ENCODE data around the gene MYRFL.

GRCh38 chr12:69906411-69907216 lies 81.6 kb downstream of the MYRFL start:
- TF ChIP-seq CTCF (IDR thresholded peaks at IDR 0.05 in 4 of 5, conservative IDR thresholded peaks at IDR 0.05 in 1 of 5) (no peak), POLR2A (IDR thresholded peaks at IDR 0.05) (no peak)
